Inflammatory macrophage treated with lipopolysaccharide for 4 hours (primary cell): Measurements from ENCODE around the gene PDGFRA.
"Not testable (repeated sequence)": the region's sequence is repeated elsewhere in the genome, so short reads cannot be mapped to it uniquely, and the experiment has no call there.

Experiments used
- DNase-seq: peaks from one replicate; pipeline ENCODE4 v3.0.0-alpha.2; 2020

Gene PDGFRA

GRCh38 chr4:54330896-54331295 is 101.8 kb downstream of the PDGFRA start:
- DNase-seq = no peak

GRCh38 chr4:54332542-54332941 is 103.4 kb downstream of the PDGFRA start:
- DNase-seq = no peak

- no peak for DNase-seq
These were observed 104.6 kb downstream of the PDGFRA start for GRCh38 chr4:54333657-54334056.

- DNase-seq = not testable (repeated sequence)
These were observed 105.7 kb downstream of the PDGFRA start for GRCh38 chr4:54334769-54335168.

- DNase-seq = no peak
These were observed 107.9 kb downstream of the PDGFRA start for GRCh38 chr4:54337009-54337408.

GRCh38 chr4:54342067-54342466 is 113.0 kb downstream of the PDGFRA start:
- not testable (repeated sequence) for DNase-seq
